Endothelial cell of umbilical vein (primary cell): ENCODE data around the gene PTPN5. TPM values are rescaled to one million over a fixed set of nuclear protein-coding genes. Genes with fewer than 3 reads are reported as not detected.

Source experiments
- BruUV-seq: library from RNA; stranded (reverse); fragments of 400-500 nt; replicated peaks from 2 replicates; lab custom pipeline; 2021; lab: Mats Ljungman, UMichigan
- CTCF ChIA-PET: fragments of 300-600, 350-600 bp; sonication (Branson Sonifier 250); formaldehyde crosslinking; loops from one replicate; lab custom pipeline; 2021; ENCODE audit warnings: antibody characterized with exemption, inconsistent platforms; lab: Charles Lee
- POLR2A ChIA-PET: fragments of 300-600, 350-600 bp; sonication (Branson Sonifier 250); formaldehyde crosslinking; loops from one replicate; lab custom pipeline; 2021; ENCODE audit warnings: antibody characterized with exemption, inconsistent platforms; lab: Charles Lee
- DNase-seq: peaks from one replicate; pipeline ENCODE4 v3.0.0-alpha.2; 2011; ENCODE audit warnings: low read depth, low spot score
- FAIRE-seq: peaks from 2 replicates; lab custom pipeline; 2011; peaks lifted over from hg19 to GRCh38; lab: Jason Lieb, UNC
- H2AFZ ChIP-seq: 2 replicates; pipeline ENCODE4 v1.6.0; 2012; ENCODE audit warnings: low read depth, low read length, control low read depth, inconsistent platforms
- H3K27ac ChIP-seq: 2 replicates; pipeline ENCODE4 v1.5.1; 2011; ENCODE audit warnings: low read depth, mild to moderate bottlenecking, control low read depth, low read length, moderate library complexity; ENCODE audit not compliant: insufficient read depth
- H3K27me3 ChIP-seq, 2 experiments: 2 replicates each; pipeline versions ENCODE4 v1.6.0 to v1.6.1; 2011; ENCODE audit warnings: low read length in 2 of 2, mixed read lengths in 1 of 2; ENCODE audit not compliant: control insufficient read depth in 2 of 2, insufficient read depth in 2 of 2
- H3K36me3 ChIP-seq, 2 experiments: 2 replicates in 1 of 2; 3 replicates in 1 of 2; pipeline ENCODE4 v1.5.1; 2011; ENCODE audit warnings: low read length in 2 of 2, mild to moderate bottlenecking in 1 of 2, moderate library complexity in 1 of 2; ENCODE audit not compliant: control insufficient read depth in 2 of 2, insufficient read depth in 2 of 2; ENCODE audit errors: extremely low read depth in 1 of 2
- H3K4me1 ChIP-seq: 3 replicates; pipeline ENCODE4 v1.5.1; 2011; ENCODE audit warnings: mild to moderate bottlenecking, low read length; ENCODE audit not compliant: control insufficient read depth, insufficient read depth; ENCODE audit errors: extremely low read depth
- H3K4me2 ChIP-seq: 2 replicates; pipeline ENCODE4 v1.6.1; 2011; ENCODE audit warnings: low read length, control low read depth, mixed read lengths; ENCODE audit not compliant: insufficient read depth
- H3K4me3 ChIP-seq, 3 experiments: fragments of 200-600 bp in 1 of 3; sonication (generic), shearing (Covaris generic) in 1 of 3; replicated peaks in 1 of 3; 2 replicates each; pipeline ENCODE4 v1.5.1; 2011 to 2016; ENCODE audit warnings: control low read depth in 3 of 3, low read length in 3 of 3, mild to moderate bottlenecking in 2 of 3, inconsistent platforms in 1 of 3, low read depth in 1 of 3, moderate library complexity in 1 of 3; ENCODE audit not compliant: insufficient read depth in 1 of 3
- H3K79me2 ChIP-seq: 2 replicates; pipeline ENCODE4 v1.6.0; 2012; ENCODE audit warnings: low read length, inconsistent platforms; ENCODE audit not compliant: control insufficient read depth, insufficient read depth
- H3K9ac ChIP-seq: replicated peaks from 2 replicates; pipeline ENCODE3; 2011; ENCODE audit warnings: low read length, control low read depth; ENCODE audit not compliant: insufficient read depth; ENCODE audit errors: extremely low read depth
- H3K9me1 ChIP-seq: replicated peaks from 3 replicates; pipeline ENCODE4 v1.6.0; 2011; ENCODE audit warnings: mild to moderate bottlenecking, low read length; ENCODE audit not compliant: control insufficient read depth, insufficient read depth; ENCODE audit errors: extremely low read depth
- H3K9me3 ChIP-seq: replicated peaks from 2 replicates; pipeline ENCODE4 v1.5.1; 2012; ENCODE audit warnings: low read length, inconsistent platforms; ENCODE audit not compliant: control insufficient read depth, insufficient read depth
- H4K20me1 ChIP-seq: replicated peaks from 2 replicates; pipeline ENCODE3; 2011; ENCODE audit warnings: mild to moderate bottlenecking, low read length; ENCODE audit not compliant: control insufficient read depth, insufficient read depth; ENCODE audit errors: extremely low read depth
- CTCF ChIP-seq, 2 donors: IDR thresholded peaks; 1 replicate in 1 of 2; 2 replicates in 1 of 2; pipeline ENCODE4 v1.5.1; 2011; ENCODE audit warnings: low read length in 2 of 2, mild to moderate bottlenecking in 2 of 2, moderate library complexity in 2 of 2, control low read depth in 1 of 2, inconsistent platforms in 1 of 2, low read depth in 1 of 2; ENCODE audit not compliant: insufficient read depth in 1 of 2; ENCODE audit errors: extremely low read depth in 1 of 2
- EZH2 ChIP-seq: IDR thresholded peaks from 2 replicates; pipeline ENCODE4 v1.6.1; 2012; ENCODE audit warnings: borderline replicate concordance, low read depth, mild to moderate bottlenecking, moderate library complexity, low read length, inconsistent platforms; ENCODE audit not compliant: severe bottlenecking
- FOS ChIP-seq: IDR thresholded peaks from 2 replicates; pipeline ENCODE4 v1.6.1; 2011; ENCODE audit warnings: mild to moderate bottlenecking, low read length, moderate library complexity, borderline replicate concordance; ENCODE audit not compliant: insufficient read depth
- GATA2 ChIP-seq: IDR thresholded peaks from 2 replicates; pipeline ENCODE4 v1.7.0; 2011; ENCODE audit warnings: low read depth, mild to moderate bottlenecking, moderate library complexity, mixed read lengths, low read length; ENCODE audit not compliant: insufficient read length, insufficient read depth
- JUN ChIP-seq: IDR thresholded peaks from 2 replicates; pipeline ENCODE4 v1.6.1; 2011; ENCODE audit warnings: borderline replicate concordance, low read depth; ENCODE audit not compliant: insufficient read length, insufficient read depth
- MAX ChIP-seq: IDR thresholded peaks from 2 replicates; pipeline ENCODE4 v1.6.1; 2011; ENCODE audit not compliant: insufficient read depth, insufficient read length
- MYC ChIP-seq: IDR thresholded peaks from one replicate; pipeline ENCODE4 v1.6.1; 2011; ENCODE audit warnings: mild to moderate bottlenecking, low read depth, low read length
- POLR2A ChIP-seq: IDR thresholded peaks from 2 replicates; pipeline ENCODE4 v1.6.1; 2012; ENCODE audit warnings: low read depth, mild to moderate bottlenecking, control low read depth, low read length
- POLR2AphosphoS5 ChIP-seq: IDR thresholded peaks from 2 replicates; pipeline ENCODE4 v1.6.1; 2012; ENCODE audit warnings: low read depth, mild to moderate bottlenecking, control low read depth, low read length, moderate library complexity; ENCODE audit not compliant: insufficient read depth
- dilution Hi-C: fragments of 300-500 bp; cut with MboI; formaldehyde crosslinking; loops from one replicate; pipeline ENCODE4 v1.15.0; 2019; ENCODE audit warnings: low sequenced_read_pairs; ENCODE audit not compliant: extremely low pct_ligation_motif_present
- intact Hi-C: fragments of 100-400 bp; cut with micrococcal nuclease; formaldehyde crosslinking; loops from one replicate; pipeline ENCODE4 v1.10.0; 2022
- polyA plus RNA-seq, 4 experiments: library from polyadenylated mRNA; depleted of rRNA in 3 of 4; stranded (reverse) in 3 of 4; unstranded in 1 of 4; fragments of >200 nt; gene quantifications; 2 replicates each; pipeline versions ENCODE4 v1.2.1 to v1.2.3, GENCODE V29; 2011 to 2012; ENCODE audit warnings: missing spikeins in 1 of 4
- total RNA-seq: library from RNA; stranded (reverse); gene quantifications from 2 replicates; pipeline ENCODE4 v1.2.3, GENCODE V29; 2021

Gene PTPN5
- total and polyA plus RNA-seq, 2 donors (not counting 3 experiments of a cell fraction or from before 2014, with no cell fraction given) = not detected

- intact Hi-C loops = no loop called here
- no peak for FAIRE-seq
- H3K79me2 ChIP-seq = no peaks in the 10 kb centered on the region
- no peaks in the 10 kb centered on the region for H3K9me3 ChIP-seq
- H3K4me3 ChIP-seq = no peak overlapping the region
- H3K27ac ChIP-seq = no peak overlapping the region
- peaks cover 0 to 7% of the 10 kb centered on the region in 2 experiments for H3K27me3 ChIP-seq
- no peaks in the 10 kb centered on the region for H3K9me1 ChIP-seq
- no TSS peak for BruUV-seq
- no peak overlapping the region for H3K9ac ChIP-seq
- H3K4me1 ChIP-seq = no peaks in the 10 kb centered on the region
- H2AFZ ChIP-seq = no peak overlapping the region
- H3K36me3 ChIP-seq = no peaks in the 10 kb centered on the region
- H3K4me2 ChIP-seq = no peak overlapping the region
- TF ChIP-seq POLR2AphosphoS5 (no peak), EZH2 (no peak), POLR2A (no peak)
- ChIA-PET CTCF (interaction anchor here (0.6 to 2.7 kb wide), 4 partner anchors 8 to 14 kb away, joined by 3 to 18 read pairs (median 5); no protein-coding TSS in a partner anchor), POLR2A (no interaction called here)
- no peaks in the 10 kb centered on the region for H4K20me1 ChIP-seq
- dilution Hi-C loops = no loop called here
- DNase-seq = no peak
These were observed 77.8 kb downstream of the PTPN5 start for GRCh38 chr11:18713646-18714442.

GRCh38 chr11:18710545-18710944 lies 81.1 kb downstream of the PTPN5 start:
- dilution Hi-C loops = no loop called here

More at GRCh38 chr11:18710545-18710944, 81.1 kb downstream of the PTPN5 start:
- peaks cover 13 to 21% of the 10 kb centered on the region in 2 experiments for H3K27me3 ChIP-seq
- no peaks in the 10 kb centered on the region for H3K9me1 ChIP-seq
- no peak overlapping the region for H3K4me3 ChIP-seq
- no peak overlapping the region for H3K27ac ChIP-seq
- intact Hi-C loops = no loop called here
- H3K9ac ChIP-seq = no peak overlapping the region
- no peaks in the 10 kb centered on the region for H3K36me3 ChIP-seq
- H3K9me3 ChIP-seq = no peaks in the 10 kb centered on the region
- FAIRE-seq (no peak), DNase-seq (no peak)
- no peak overlapping the region for H3K4me2 ChIP-seq
- H2AFZ ChIP-seq = no peak overlapping the region
- peaks cover 5% of the 10 kb centered on the region for H3K4me1 ChIP-seq
- POLR2A ChIA-PET = no interaction called here
- no peaks in the 10 kb centered on the region for H4K20me1 ChIP-seq
- no TSS peak for BruUV-seq
- no peaks in the 10 kb centered on the region for H3K79me2 ChIP-seq
- CTCF ChIA-PET = no interaction called here
- TF ChIP-seq POLR2A = no peak
- TF ChIP-seq MYC = no peak
- no peak for TF ChIP-seq EZH2
- no peak for TF ChIP-seq POLR2AphosphoS5
- no peak for TF ChIP-seq GATA2
- TF ChIP-seq JUN = no peak
- TF ChIP-seq FOS = no peak
- no peak for TF ChIP-seq MAX
- TF ChIP-seq CTCF (IDR thresholded peaks at IDR 0.05; ENCODE audit: extremely low read depth in 1 of 2, insufficient read depth in 1 of 2, low read depth in 1 of 2, low read length in 2 of 2) = no peak
